GM23338 (cell line): Measurements from ENCODE around the gene ZDHHC12. TPM values are rescaled to one million over a fixed set of nuclear protein-coding genes. Genes with fewer than 3 reads are reported as not detected.

ENCODE experiments used
- ATAC-seq: fragments of 200-7000 bp; cut with Tn5 transposase; 3 replicates; pipeline ENCODE4 v1.9.1; 2020
- DNase-seq: peaks from one replicate; pipeline ENCODE4 v3.0.0-alpha.2; 2015; ENCODE audit warnings: low spot score
- H2AFZ ChIP-seq: fragments of 200-600 bp; sonication (generic); 2 replicates; pipeline ENCODE4 v1.8.0; 2016; ENCODE audit warnings: antibody characterized with exemption, mild to moderate bottlenecking, moderate library complexity
- H3F3A ChIP-seq: fragments of 200-600 bp; sonication (generic); replicated peaks from 2 replicates; pipeline ENCODE4 v1.8.0; 2017; ENCODE audit warnings: antibody characterized with exemption, mixed run types, low read depth
- H3K27ac ChIP-seq: fragments of 200-600 bp; sonication (generic); 2 replicates; pipeline ENCODE4 v1.6.1; 2016; ENCODE audit warnings: low read depth
- H3K27me3 ChIP-seq: fragments of 200-600 bp; sonication (generic); 2 replicates; pipeline ENCODE4 v1.8.0; 2016; ENCODE audit warnings: mild to moderate bottlenecking, mixed run types, moderate library complexity; ENCODE audit not compliant: insufficient read depth
- H3K36me3 ChIP-seq: fragments of 200-600 bp; sonication (generic); 2 replicates; pipeline ENCODE4 v1.8.0; 2016; ENCODE audit warnings: mild to moderate bottlenecking; ENCODE audit not compliant: insufficient read depth
- H3K4me1 ChIP-seq: fragments of 200-600 bp; sonication (generic); 2 replicates; pipeline ENCODE4 v1.8.0; 2016; ENCODE audit warnings: mild to moderate bottlenecking, moderate library complexity; ENCODE audit not compliant: insufficient read depth
- H3K4me2 ChIP-seq: fragments of 200-600 bp; sonication (generic); 2 replicates; pipeline ENCODE4 v1.7.1; 2017; ENCODE audit warnings: mixed run types
- H3K4me3 ChIP-seq: fragments of 200-600 bp; sonication (generic); 2 replicates; pipeline ENCODE4 v1.6.1; 2016; ENCODE audit warnings: mixed run types
- H3K79me2 ChIP-seq: fragments of 200-600 bp; sonication (generic); replicated peaks from 2 replicates; pipeline ENCODE4 v1.8.0; 2017; ENCODE audit warnings: mild to moderate bottlenecking; ENCODE audit not compliant: insufficient read depth
- H3K9me2 ChIP-seq: fragments of 200-600 bp; sonication (generic); 2 replicates; pipeline ENCODE4 v1.8.0; 2017; ENCODE audit not compliant: insufficient read depth
- H4K20me1 ChIP-seq: fragments of 200-600 bp; sonication (generic); replicated peaks from 2 replicates; pipeline ENCODE4 v1.8.0; 2017; ENCODE audit warnings: mild to moderate bottlenecking; ENCODE audit not compliant: insufficient read depth
- H3K27ac Mint-ChIP-seq: 2 replicates; pipeline ENCODE4 v1.8.0; 2020; ENCODE audit warnings: inconsistent platforms, mild to moderate bottlenecking, moderate library complexity, mixed read lengths
- H3K27me3 Mint-ChIP-seq: 3 replicates; pipeline ENCODE4 v1.8.0; 2022; ENCODE audit warnings: low read depth, mild to moderate bottlenecking, moderate library complexity, mixed read lengths, inconsistent platforms; ENCODE audit not compliant: insufficient read depth, poor library complexity
- H3K36me3 Mint-ChIP-seq: 3 replicates; pipeline ENCODE4 v1.8.0; 2021; ENCODE audit warnings: low read depth, mild to moderate bottlenecking, inconsistent platforms, moderate library complexity, mixed read lengths
- H3K4me1 Mint-ChIP-seq: 3 replicates; pipeline ENCODE4 v1.8.0; 2020; ENCODE audit warnings: mild to moderate bottlenecking, inconsistent platforms, mixed read lengths
- H3K4me3 Mint-ChIP-seq: 3 replicates; pipeline ENCODE4 v1.8.0; 2021; ENCODE audit warnings: moderate library complexity, mild to moderate bottlenecking, inconsistent platforms, mixed read lengths
- H3K9me3 Mint-ChIP-seq: 3 replicates; pipeline ENCODE4 v1.8.0; 2020; ENCODE audit warnings: moderate library complexity, mild to moderate bottlenecking, inconsistent platforms, mixed read lengths
- CREB1 ChIP-seq: fragments of 250-450 bp; sonication (Bioruptor Pico); IDR thresholded peaks from 2 replicates; pipeline ENCODE4 v1.5.0; 2020; ENCODE audit warnings: low read depth, mild to moderate bottlenecking, moderate library complexity
- CTCF ChIP-seq, 2 experiments: fragments of 200-600 bp in 1 of 2; sonication (generic) in 1 of 2; conservative IDR thresholded peaks; 2 replicates each; pipeline versions ENCODE4 v1.5.1 to v1.6.1; 2016 to 2017; ENCODE audit warnings: antibody characterized with exemption in 2 of 2, low read depth in 2 of 2, mild to moderate bottlenecking in 2 of 2, moderate library complexity in 1 of 2
- JUNB ChIP-seq: IDR thresholded peaks from one replicate; pipeline ENCODE4 v1.6.1; 2016; ENCODE audit warnings: antibody characterized with exemption; ENCODE audit not compliant: unreplicated experiment
- NANOG ChIP-seq: IDR thresholded peaks from 2 replicates; pipeline ENCODE4 v1.6.1; 2016; ENCODE audit warnings: antibody characterized with exemption, borderline replicate concordance
- POLR2AphosphoS5 ChIP-seq: IDR thresholded peaks from 2 replicates; pipeline ENCODE4 v1.6.1; 2016; ENCODE audit warnings: antibody characterized with exemption, low read depth
- REST ChIP-seq: IDR thresholded peaks from one replicate; pipeline ENCODE4 v1.6.1; 2018; ENCODE audit warnings: antibody characterized with exemption; ENCODE audit not compliant: unreplicated experiment
- STAT1 ChIP-seq: IDR thresholded peaks from one replicate; pipeline ENCODE4 v1.6.1; 2016; ENCODE audit warnings: antibody characterized with exemption; ENCODE audit not compliant: unreplicated experiment
- ZNF114 ChIP-seq: fragments of 250-450 bp; sonication (Bioruptor Pico); IDR thresholded peaks from 2 replicates; pipeline ENCODE4 v1.5.0; 2020; ENCODE audit warnings: mild to moderate bottlenecking, moderate library complexity
- ZNF331 ChIP-seq: fragments of 250-450 bp; sonication (Bioruptor Pico); IDR thresholded peaks from 2 replicates; pipeline ENCODE4 v1.5.0; 2020; ENCODE audit warnings: low read depth, mild to moderate bottlenecking, moderate library complexity
- polyA plus RNA-seq: library from polyadenylated mRNA; unstranded; fragments of >200 nt; fragmentation: Nextera tagmentation; extraction: Ambion mirVana; gene quantifications from 2 replicates; pipeline ENCODE4 v1.2.1, GENCODE V29; 2016
- total RNA-seq: library from RNA; depleted of rRNA; stranded (reverse); fragments of >200 nt; shearing (Covaris generic); gene quantifications from 2 replicates; pipeline ENCODE4 v1.2.3, GENCODE V29; 2014

The ZDHHC12 gene
- total and polyA plus RNA-seq, 2 experiments from 2014 or later, result 47.5 to 54.1 TPM

- no peaks in the 10 kb centered on the region; the same call in 2 of the 3 replicates for H3K4me1 Mint-ChIP-seq
- no peaks in the 10 kb centered on the region for H3K4me1 ChIP-seq
- no peak overlapping the region for H3K27ac ChIP-seq
- H3K36me3 Mint-ChIP-seq, result peaks cover 8% of the 10 kb centered on the region
- TF ChIP-seq ZNF331 (CRISPR knock-in tag) (no peak), ZNF114 (CRISPR knock-in tag) (no peak), REST (no peak), STAT1 (no peak), CREB1 (no peak), NANOG (no peak), CTCF (conservative IDR thresholded peaks at IDR 0.05; ENCODE audit: low read depth in 2 of 2) (no peak), POLR2AphosphoS5 (no peak)
- H2AFZ ChIP-seq, result no peak overlapping the region
- H3K4me2 ChIP-seq, result no peak overlapping the region
- H3K4me3 ChIP-seq, result no peak overlapping the region
- H3K9me3 Mint-ChIP-seq, result no peaks in the 10 kb centered on the region
- peaks cover 9% of the 10 kb centered on the region for H3K27me3 Mint-ChIP-seq
- H3K4me3 Mint-ChIP-seq, result no peak overlapping the region
- no peak for DNase-seq
- H3K27ac Mint-ChIP-seq, result no peak overlapping the region
- no peaks in the 10 kb centered on the region for H3K9me2 ChIP-seq
- no peaks in the 10 kb centered on the region for H3K36me3 ChIP-seq
- no peaks in the 10 kb centered on the region for H4K20me1 ChIP-seq
- H3K79me2 ChIP-seq, result no peaks in the 10 kb centered on the region
- no peak for ATAC-seq
- no peaks in the 10 kb centered on the region for H3K27me3 ChIP-seq
- H3F3A ChIP-seq, result no peaks in the 10 kb centered on the region
Observed at GRCh38 chr9:128713411-128713780, 10.5 kb downstream of the ZDHHC12 start.

GRCh38 chr9:128712451-128713410, 11.2 kb downstream of the ZDHHC12 start:
- Mint-ChIP-seq H3K9me3 (no peaks in the 10 kb centered on the region), H3K27ac (no peak overlapping the region)
- no peak for DNase-seq

More at GRCh38 chr9:128712451-128713410, 11.2 kb downstream of the ZDHHC12 start:
- Histone ChIP-seq H4K20me1 (no peaks in the 10 kb centered on the region), H2AFZ (no peak overlapping the region), H3K79me2 (no peaks in the 10 kb centered on the region), H3K27ac (no peak overlapping the region), H3K4me2 (no peak overlapping the region), H3K36me3 (no peaks in the 10 kb centered on the region), H3K4me3 (no peak overlapping the region), H3K9me2 (no peaks in the 10 kb centered on the region), H3K27me3 (no peaks in the 10 kb centered on the region), H3K4me1 (no peaks in the 10 kb centered on the region), H3F3A (no peaks in the 10 kb centered on the region)
- TF ChIP-seq JUNB (no peak), CTCF (conservative IDR thresholded peaks at IDR 0.05; ENCODE audit: low read depth in 2 of 2) (peak in 1 of 2 experiments; percentile 31; a peak in 2 of 4 replicates)
- ATAC-seq, result 0 out of 3 replicates have a peak, but pooled peaks have one; percentile 20
- H3K4me3 Mint-ChIP-seq, result no peak overlapping the region
- H3K36me3 Mint-ChIP-seq, result peaks cover 8% of the 10 kb centered on the region
- no peaks in the 10 kb centered on the region; the same call in 2 of the 3 replicates for H3K4me1 Mint-ChIP-seq
- peaks cover 9% of the 10 kb centered on the region for H3K27me3 Mint-ChIP-seq
